SK-N-MC (cell line): Measurements from ENCODE around the gene MTAP.

Experiments
- EZH2 ChIP-seq: fragments of 200-600 bp; sonication (generic); IDR thresholded peaks from one replicate; pipeline ENCODE4 v1.6.1; 2017; ENCODE audit warnings: antibody characterized with exemption
- FOXP2 ChIP-seq: optimal IDR thresholded peaks from 2 replicates; pipeline ENCODE3; 2011; ENCODE audit warnings: mild to moderate bottlenecking, moderate library complexity; ENCODE audit not compliant: insufficient read depth; ENCODE audit errors: extremely low read length, control extremely low read depth
- POLR2AphosphoS5 ChIP-seq: IDR thresholded peaks from 2 replicates; pipeline ENCODE4 v1.6.1; 2012; ENCODE audit warnings: mild to moderate bottlenecking, low read depth, low read length, borderline replicate concordance

- no peak for TF ChIP-seq POLR2AphosphoS5
- TF ChIP-seq EZH2 = no peak
- TF ChIP-seq FOXP2 = no peak
Observed at GRCh38 chr9:21812946-21813568, 10.6 kb downstream of the MTAP start.
